Renal cortex interstitium (tissue), 15 donors: ENCODE data around the gene ZNF132. TPM values are rescaled to one million over a fixed set of nuclear protein-coding genes. Genes with fewer than 3 reads are reported as not detected.
"Not testable (repeated sequence)": the region's sequence is repeated elsewhere in the genome, so short reads cannot be mapped to it uniquely, and the experiment has no call there.

Experiments
- DNase-seq, 11 donors: peaks; one replicate each; pipeline ENCODE4 v3.0.0-alpha.2; 2013; ENCODE audit warnings: low read depth in 9 of 11, low spot score in 4 of 11; ENCODE audit errors: extremely low read depth in 1 of 11
- long read RNA-seq, 16 experiments: transcript quantifications; one replicate each; lab custom pipeline, GENCODE V29; 2026
- polyA plus RNA-seq, 3 donors: library from polyadenylated mRNA; unstranded; fragments of 120-200 nt; gene quantifications; one replicate each; pipeline ENCODE4 v1.2.1, GENCODE V29; 2013; ENCODE audit not compliant: insufficient read length in 3 of 3

The ZNF132 gene
- polyA plus RNA-seq = 10 to 100 TPM; 14.0 to 17.0 (median 14.1) TPM
- long read RNA-seq, donor 1, partial matches to known transcripts = 0 of 6 reads
- long read RNA-seq, donor 1, other reads (novel, unspliced or antisense) = 0 of 6 reads
- long read RNA-seq, donor 2, partial matches to known transcripts = 0 of 5 reads
- long read RNA-seq, donor 2, other reads (novel, unspliced or antisense) = 0 of 5 reads
- long read RNA-seq, donor 3, partial matches to known transcripts = 0 of 4 reads
- long read RNA-seq, donor 3, other reads (novel, unspliced or antisense) = 0 of 4 reads
- long read RNA-seq, donor 4, partial matches to known transcripts = 0 of 6 reads
- long read RNA-seq, donor 4, other reads (novel, unspliced or antisense) = 0 of 6 reads
- long read RNA-seq, donor 5, transcript ZNF132-202 (1 exons, 2,356 nt) = major isoform, 10 of 13 reads
- long read RNA-seq, donor 5, partial matches to known transcripts = 0 of 13 reads
- long read RNA-seq, donor 5, other reads (novel, unspliced or antisense) = 0 of 13 reads
- long read RNA-seq, donor 6, partial matches to known transcripts = 0 of 6 reads
- long read RNA-seq, donor 6, other reads (novel, unspliced or antisense) = 0 of 6 reads
- long read RNA-seq, donor 7, transcript ZNF132-202 (1 exons, 2,356 nt) = major isoform, 7 of 8 reads
- long read RNA-seq, donor 7, partial matches to known transcripts = 0 of 8 reads
- long read RNA-seq, donor 7, other reads (novel, unspliced or antisense) = 0 of 8 reads
- long read RNA-seq, donor 8, transcript ZNF132-202 (1 exons, 2,356 nt) = major isoform, 11 of 18 reads
- long read RNA-seq, donor 8, transcript ZNF132-201 (3 exons, 3,031 nt) = minor isoform, 7 of 18 reads
- long read RNA-seq, donor 8, partial matches to known transcripts = 0 of 18 reads
- long read RNA-seq, donor 8, other reads (novel, unspliced or antisense) = 0 of 18 reads
- long read RNA-seq, donor 9, partial matches to known transcripts = 0 of 7 reads
- long read RNA-seq, donor 9, other reads (novel, unspliced or antisense) = 0 of 7 reads
- long read RNA-seq, donor 10, transcript ZNF132-202 (1 exons, 2,356 nt) = major isoform, 5 of 6 reads
- long read RNA-seq, donor 10, partial matches to known transcripts = 0 of 6 reads
- long read RNA-seq, donor 10, other reads (novel, unspliced or antisense) = 0 of 6 reads
- long read RNA-seq, donor 11, transcript ZNF132-202 (1 exons, 2,356 nt) = major isoform, 5 of 6 reads
- long read RNA-seq, donor 11, partial matches to known transcripts = 0 of 6 reads
- long read RNA-seq, donor 11, other reads (novel, unspliced or antisense) = 0 of 6 reads
- long read RNA-seq, donor 12, transcript ZNF132-202 (1 exons, 2,356 nt) = major isoform, 5 of 6 reads
- long read RNA-seq, donor 12, partial matches to known transcripts = 0 of 6 reads
- long read RNA-seq, donor 12, other reads (novel, unspliced or antisense) = 0 of 6 reads
- long read RNA-seq, donor 13, transcript ZNF132-202 (1 exons, 2,356 nt) = major isoform, 6 of 9 reads
- long read RNA-seq, donor 13, partial matches to known transcripts = 0 of 9 reads
- long read RNA-seq, donor 13, other reads (novel, unspliced or antisense) = 0 of 9 reads
- long read RNA-seq, donor 14, partial matches to known transcripts = 0 of 6 reads
- long read RNA-seq, donor 14, other reads (novel, unspliced or antisense) = 0 of 6 reads
- long read RNA-seq, donor 15, transcript ZNF132-202 (1 exons, 2,356 nt) = major isoform, 6 of 7 reads
- long read RNA-seq, donor 15, partial matches to known transcripts = 0 of 7 reads
- long read RNA-seq, donor 15, other reads (novel, unspliced or antisense) = 0 of 7 reads
- long read RNA-seq, donor 16, transcript ZNF132-202 (1 exons, 2,356 nt) = minor isoform, 8 of 17 reads
- long read RNA-seq, donor 16, transcript ZNF132-201 (3 exons, 3,031 nt) = major isoform, 9 of 17 reads
- long read RNA-seq, donor 16, partial matches to known transcripts = 0 of 17 reads
- long read RNA-seq, donor 16, other reads (novel, unspliced or antisense) = 0 of 17 reads

DNA sequence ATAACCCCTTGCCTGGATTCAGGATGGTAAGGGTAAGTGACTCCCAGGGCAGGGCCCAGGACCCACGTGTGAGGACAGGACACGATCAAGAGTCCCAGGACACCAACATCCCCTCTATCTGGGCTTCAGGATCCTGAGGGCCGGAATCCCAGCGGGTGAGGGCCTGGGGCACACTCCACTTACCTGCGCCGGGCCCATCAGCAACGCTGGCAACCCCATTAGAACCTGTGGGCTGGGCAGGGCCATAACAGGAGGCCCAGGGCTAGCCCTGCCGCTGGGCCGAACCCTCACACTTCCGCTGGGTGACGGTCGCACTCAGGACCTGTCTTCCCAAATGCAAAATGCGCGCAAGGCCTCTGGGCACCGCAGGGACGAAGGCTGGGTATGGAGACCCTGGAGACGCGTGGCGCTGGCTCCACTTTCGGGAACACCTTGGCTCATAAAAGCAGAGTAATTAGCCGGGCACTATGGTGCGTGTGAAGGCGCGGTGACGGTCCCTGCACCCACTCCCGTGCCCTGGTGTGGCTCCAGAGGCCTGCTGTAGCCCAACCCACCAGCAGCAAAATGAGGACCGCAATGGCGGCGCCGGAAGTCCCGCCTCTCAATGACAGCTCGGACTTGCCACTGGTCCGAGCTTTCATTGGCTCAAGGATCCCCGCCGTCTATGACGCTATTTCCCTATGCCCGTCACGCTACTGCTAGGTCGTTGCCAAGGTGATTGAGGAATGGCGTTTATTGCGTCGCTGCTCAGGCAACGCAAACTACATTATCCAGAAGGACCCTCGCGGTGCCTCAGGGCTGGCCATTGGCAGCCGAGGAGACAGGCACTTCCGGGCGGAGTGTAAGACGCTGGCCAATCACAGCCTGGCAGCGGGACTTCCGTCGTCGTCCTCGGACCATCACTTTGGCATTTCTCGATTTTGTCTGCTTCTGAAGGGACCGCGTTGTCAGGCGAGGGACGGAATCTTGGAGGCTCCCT is at the start of gene ZNF132:
TSS of gene ZNF132 (minus strand) at position 578 of the 979 bp plus-strand sequence. CDS start at position 246, 332 bp downstream.
- DNase-seq = peak; percentile 98 to 100 (median 99)

DNA sequence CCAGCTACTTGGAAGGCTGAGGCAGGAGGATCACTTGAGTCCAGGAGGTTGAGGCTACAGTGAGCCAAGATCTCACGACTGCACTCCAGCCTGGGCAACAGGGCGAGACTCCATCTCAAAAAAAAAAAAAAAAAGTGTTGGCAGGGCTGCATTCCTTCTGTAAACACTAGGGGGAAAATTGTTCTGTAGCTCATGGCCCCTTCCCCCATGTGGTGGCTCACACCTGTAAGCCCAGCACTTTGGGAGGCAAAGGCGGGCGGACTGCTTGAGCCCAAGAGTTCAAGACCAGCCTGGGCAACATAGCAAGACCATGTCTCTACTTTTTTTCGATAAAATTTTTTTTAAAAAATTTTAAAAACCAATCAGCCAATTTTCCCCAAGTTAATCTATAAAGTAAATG is 44.4 kb upstream of the ZNF132 start:
- DNase-seq = not testable (repeated sequence)

DNA sequence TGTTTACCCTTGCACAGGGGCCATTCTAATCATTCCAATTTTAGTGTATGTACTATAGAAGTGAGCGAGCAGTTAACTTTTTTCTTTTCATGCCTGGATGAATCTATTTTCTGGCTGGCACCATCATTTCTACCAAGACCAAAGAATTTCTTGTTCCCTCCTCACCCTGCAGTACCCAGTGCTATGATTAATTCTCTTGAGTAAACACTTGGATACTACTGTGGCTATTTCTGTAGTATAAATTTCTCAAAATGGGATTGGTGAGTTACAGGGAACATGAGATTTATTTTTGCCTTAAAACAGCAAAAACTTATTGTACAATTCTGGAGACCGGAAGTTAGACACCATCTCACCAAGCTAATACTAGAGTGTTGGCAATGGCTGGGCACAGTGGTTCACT is 43.8 kb upstream of the ZNF132 start:
- DNase-seq = no peak

DNA sequence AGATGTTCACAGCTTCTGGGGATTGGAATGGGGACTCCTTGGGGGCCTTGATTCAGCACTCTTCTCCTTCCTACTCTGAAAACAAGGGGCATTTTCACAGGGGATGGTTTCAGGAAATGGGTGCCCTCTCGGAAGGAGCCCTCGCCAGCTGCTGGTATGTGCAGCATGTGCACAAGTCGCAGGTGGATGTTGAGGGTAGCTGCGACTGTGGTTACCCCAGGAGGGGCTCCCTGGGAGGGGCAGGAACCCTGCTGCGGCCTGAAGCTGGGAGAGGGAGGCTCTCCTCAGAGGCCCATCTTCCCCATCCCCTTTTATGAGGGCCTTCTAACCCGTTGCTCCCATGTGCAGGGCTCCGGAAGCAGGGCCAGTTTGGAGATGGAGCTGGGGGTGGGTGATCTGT is 42.4 kb upstream of the ZNF132 start:
- DNase-seq = no peak

DNA sequence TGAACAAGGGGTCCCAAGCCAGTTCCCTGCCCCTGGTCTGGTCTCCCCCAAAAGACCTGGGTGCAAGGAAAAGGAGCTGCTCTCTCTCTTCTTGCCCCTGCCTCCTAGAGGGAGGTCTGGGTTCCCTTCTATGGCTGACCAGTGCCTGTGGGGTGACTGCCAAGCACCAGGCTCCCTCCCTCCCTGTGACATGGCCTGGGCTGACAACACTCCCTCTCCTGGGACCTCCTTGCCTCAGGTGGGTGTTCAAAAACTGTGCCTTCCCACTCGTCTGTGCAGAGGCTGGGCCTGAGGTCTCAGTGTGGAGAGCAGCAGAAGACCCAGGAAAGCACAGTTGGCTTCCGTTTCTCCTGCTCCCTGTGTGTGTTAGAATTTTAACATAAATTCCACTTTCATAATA is 40.9 kb upstream of the ZNF132 start:
- no peak for DNase-seq

DNA sequence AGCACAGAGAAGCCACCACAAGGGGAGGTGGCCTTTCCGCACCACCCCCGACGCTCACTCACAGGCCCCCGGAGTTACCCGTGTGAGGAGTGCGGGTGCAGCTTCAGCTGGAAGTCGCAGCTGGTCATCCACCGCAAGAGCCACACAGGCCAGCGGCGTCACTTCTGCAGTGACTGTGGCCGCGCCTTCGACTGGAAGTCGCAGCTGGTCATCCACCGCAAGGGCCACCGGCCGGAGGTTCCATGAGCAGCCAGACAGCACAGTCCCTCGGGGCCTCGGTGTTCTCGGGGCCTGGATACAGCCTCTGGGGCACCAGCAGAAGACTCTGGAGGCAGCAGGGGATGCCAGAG is 40.5 kb upstream of the ZNF132 start:
- DNase-seq = no peak

DNA sequence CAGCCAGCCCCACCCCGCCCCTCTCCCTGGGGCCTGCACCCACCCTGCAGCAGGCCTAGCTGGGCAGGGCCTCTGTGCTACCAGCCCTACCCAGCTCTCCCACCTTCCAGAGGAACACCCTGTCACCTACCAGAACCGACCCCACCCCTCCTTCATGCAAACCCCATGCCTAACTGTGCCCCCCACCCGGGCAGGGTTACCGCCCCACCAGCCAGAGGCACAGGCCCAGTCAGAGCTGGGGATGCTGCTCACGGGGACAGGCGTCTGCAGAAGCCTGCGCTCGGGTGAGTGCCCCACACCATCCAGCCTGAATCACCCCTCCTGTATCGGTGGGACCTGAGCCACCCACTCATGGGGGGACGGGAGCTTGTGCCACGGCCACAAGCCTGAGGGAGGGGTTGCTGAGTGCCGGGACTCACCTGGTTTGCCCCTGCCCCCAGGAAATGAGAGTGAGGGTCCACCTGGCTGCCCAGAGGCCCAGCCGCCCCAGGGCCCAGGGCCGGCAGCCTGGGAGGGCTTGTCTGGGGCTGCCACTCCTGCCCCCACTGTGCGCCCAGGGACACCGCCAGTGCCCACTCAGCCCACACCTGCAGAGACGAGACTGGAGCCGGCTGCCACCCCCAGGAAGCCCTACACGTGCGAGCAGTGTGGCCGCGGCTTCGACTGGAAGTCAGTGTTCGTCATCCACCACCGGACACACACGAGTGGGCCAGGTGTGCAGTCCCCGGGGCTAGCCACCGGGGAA is 40.0 kb upstream of the ZNF132 start:
- no peak for DNase-seq

DNA sequence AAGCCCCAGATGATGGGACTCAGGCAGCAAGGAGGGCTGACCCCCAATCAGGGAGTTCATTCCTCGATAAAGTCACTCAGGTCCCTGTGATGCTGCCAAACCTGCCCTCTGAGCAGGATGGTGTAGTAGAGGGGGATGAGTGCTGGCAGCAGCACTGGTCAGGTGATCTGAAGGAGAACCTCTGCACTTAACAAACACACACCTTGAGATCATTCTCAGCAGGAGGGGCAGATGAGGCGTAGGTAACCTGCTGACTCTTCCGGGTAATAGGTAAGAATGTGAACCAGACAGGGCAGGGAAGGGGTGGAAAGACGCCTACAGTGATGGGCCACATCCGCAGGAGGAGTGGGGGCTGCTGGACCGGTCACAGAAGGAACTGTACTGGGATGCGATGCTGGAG is 39.4 kb upstream of the ZNF132 start:
- no peak for DNase-seq

DNA sequence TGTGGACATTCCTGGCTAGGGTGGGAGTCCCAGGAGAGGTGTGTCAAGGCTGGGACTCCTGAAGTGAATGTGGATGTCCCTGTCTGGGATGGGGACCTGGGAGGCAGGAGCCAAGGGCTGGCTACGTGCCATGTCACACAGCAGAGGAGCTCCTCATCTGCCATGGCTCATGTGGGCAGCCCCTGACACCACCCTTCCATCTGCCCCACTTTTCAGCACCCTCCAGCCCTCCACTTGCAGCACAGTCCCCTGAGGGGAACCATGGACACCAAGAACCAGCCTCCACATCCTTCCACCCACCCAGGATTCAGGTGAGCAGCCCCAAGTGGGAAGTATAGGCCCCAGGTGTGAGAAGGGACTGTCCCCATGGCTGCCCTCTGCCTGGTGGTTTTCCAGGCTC is 37.9 kb upstream of the ZNF132 start:
- DNase-seq = no peak

DNA sequence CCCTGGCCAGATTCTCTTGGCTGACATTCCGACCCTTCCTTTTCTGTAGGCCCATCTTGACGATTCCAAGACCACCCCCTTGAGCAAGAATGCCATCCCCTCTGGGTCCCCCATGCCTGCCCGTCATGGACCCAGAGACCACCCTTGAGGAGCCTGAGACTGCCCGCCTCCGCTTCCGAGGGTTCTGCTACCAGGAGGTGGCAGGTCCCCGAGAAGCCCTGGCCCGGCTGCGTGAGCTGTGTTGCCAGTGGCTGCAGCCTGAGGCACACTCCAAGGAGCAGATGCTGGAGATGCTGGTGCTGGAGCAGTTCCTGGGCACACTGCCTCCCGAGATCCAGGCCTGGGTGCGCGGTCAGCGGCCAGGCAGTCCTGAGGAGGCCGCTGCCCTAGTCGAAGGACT is 37.2 kb upstream of the ZNF132 start:
- DNase-seq = no peak

DNA sequence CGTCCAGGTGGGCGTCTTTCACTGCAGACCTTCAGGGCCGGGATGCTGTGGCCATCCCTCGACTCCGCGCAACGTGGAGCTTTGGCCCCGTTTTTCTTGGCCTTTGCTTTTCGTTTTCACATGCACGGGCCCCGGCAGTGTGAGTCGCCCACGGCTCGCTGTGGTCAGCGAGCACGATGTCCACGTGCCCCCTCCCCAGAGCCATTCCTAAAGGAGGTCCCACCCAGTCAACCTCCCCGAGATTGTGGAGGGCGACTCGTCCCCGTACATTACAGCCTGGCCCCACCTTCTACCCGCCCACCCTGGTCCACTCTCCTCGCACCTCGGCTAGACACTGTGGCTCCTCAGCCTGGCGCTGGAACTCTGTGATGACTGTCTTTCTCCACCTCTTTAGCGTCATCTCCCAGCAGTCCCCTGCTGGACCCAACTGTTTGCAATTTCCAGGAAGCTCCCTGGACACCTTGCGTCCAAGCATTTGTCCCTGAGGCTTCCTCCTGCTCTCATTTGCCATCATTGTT is 36.6 kb upstream of the ZNF132 start:
- no peak for DNase-seq

DNA sequence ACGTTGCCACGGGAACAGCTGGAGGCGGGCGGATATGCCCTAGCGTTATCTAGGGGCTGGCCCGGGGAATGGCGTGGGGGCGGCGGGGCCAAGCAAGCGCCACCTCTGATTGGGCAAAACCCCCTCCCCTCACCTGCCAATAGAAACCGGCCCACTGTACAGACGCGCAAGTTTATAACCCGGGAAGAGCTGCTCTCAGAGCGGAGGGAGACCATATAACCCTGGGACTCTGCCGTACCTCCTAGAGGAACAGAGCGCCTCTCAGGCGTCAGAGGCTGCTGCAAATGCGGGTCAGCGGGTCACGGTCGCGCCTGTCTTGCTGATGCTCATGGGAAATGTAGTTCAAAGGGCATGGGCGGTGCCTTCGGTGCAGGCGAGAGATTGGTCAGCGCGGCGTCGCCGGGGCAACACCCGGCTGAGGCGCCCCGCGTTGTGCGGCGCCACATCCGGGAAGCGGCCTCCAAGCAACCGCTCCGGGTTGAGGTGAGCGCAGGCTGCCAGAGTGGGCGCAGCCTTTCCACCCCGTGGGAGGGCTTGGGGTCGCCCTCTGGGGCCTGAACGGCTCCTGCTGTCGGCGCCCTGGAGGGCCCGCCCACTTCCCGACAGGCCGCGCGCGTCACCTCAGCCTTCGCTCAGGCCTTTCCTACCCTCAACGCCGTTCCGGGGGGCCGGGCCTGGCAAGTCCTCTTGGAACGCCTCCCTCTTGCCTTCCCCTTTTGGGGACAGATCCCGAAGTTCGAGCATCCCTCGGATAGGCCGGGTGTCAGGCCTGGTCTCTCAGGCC is 36.0 kb upstream of the ZNF132 start, which contains the start of gene ZNF446:
TSS of gene ZNF446 (plus strand) at position 639 of the 784 bp plus-strand sequence. CDS start 867 bp downstream, outside the sequence.
- peak; percentile 92 to 97 (median 96) for DNase-seq

DNA sequence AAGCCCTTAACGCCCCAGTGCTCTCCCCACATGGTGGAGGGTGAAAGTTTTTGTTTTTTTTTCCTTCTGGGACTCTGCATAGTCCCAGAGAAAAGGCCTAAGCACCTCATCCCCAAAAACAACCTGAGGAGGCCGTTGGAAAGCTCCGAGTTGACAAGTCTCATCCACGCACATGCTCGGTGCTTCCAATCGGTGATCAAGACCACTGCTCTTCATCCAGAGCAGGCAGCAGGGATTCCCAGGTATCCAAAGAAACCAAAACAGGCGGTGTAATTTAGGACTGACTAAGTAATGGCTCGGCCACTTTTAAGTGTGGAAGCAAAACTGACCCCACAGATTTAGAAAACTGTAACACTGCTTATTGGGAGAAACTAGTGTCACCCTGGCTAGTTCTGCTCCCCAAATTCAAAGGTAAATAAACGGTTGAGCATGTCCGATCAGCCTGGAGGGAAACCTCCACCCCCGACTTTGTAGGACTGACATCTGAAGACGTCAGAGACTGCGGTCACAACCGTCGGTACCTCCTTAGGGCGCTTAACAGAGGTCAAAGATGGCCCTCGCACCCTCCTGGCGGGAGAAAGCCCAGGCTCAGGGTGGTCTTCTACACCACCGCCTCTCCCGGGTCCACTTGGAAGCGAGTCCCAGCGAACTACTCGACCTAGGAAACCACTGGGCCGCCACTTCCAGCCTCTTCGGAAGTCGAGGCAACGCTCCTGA is 35.2 kb upstream of the ZNF132 start:
- DNase-seq = peak in 1 of 11 donors; percentile 15

DNA sequence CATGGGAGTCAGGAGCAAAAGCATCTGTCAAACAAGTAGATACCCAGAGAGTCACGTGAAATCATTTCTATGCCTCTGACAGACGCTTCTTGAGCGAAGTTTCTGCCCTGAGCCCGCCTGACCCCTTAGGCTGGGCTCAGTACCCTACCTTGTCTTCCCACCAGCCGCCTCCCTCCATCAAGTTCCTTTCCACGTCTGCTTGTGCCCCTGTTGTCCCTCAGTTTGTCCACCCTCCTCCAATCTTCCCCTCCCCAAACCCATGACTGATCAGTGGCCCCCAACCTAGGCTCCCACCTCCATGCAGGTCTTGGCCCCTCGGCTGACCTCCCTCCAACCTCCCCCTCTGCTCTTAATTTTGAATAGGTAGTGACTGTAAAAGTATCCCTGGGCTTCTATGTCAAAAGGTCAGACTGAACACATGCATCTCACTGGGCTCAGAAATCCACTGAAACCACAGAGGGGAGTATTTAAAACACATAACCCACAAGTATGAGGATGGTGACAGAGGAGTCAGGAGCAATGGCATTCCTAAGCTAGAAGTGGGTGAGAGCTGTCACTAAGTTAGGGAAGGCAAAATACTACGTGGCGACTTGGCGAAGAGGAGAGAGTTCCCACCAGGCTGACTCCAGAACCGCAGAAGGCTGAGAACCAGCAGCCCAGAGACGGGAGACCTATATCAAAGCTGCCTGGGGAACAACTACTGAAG is 34.5 kb upstream of the ZNF132 start:
- no peak for DNase-seq
